MM.1S (cell line): Measurements from ENCODE around the gene DCTN1.

Source experiments
- DNase-seq: peaks from one replicate; pipeline ENCODE4 v3.0.0-alpha.2; 2015
- H2AFZ ChIP-seq: fragments of 300-600 bp; sonication (generic); 2 replicates; pipeline ENCODE4 v1.6.0; 2016; ENCODE audit warnings: antibody characterized with exemption, low read length
- H3F3A ChIP-seq: fragments of 300-600 bp; sonication (generic); 2 replicates; pipeline ENCODE4 v1.6.1; 2016; ENCODE audit warnings: mild to moderate bottlenecking, antibody characterized with exemption, low read length, moderate library complexity, mixed read lengths; ENCODE audit not compliant: insufficient read depth
- H3K27ac ChIP-seq: fragments of 300-600 bp; sonication (generic); 2 replicates; pipeline ENCODE4 v1.5.1; 2016; ENCODE audit warnings: mild to moderate bottlenecking, low read length
- H3K27me3 ChIP-seq: fragments of 300-600 bp; sonication (generic); replicated peaks from 2 replicates; pipeline ENCODE4 v1.6.0; 2016; ENCODE audit warnings: low read length; ENCODE audit not compliant: insufficient read depth
- H3K36me3 ChIP-seq: fragments of 300-600 bp; sonication (generic); replicated peaks from 2 replicates; pipeline ENCODE4 v1.6.1; 2016; ENCODE audit warnings: mild to moderate bottlenecking, low read length, mixed read lengths; ENCODE audit not compliant: insufficient read depth
- H3K4me1 ChIP-seq: fragments of 300-600 bp; sonication (generic); 2 replicates; pipeline ENCODE4 v1.6.1; 2016; ENCODE audit warnings: low read length, mixed read lengths
- H3K4me2 ChIP-seq: fragments of 300-600 bp; sonication (generic); 2 replicates; pipeline ENCODE4 v1.6.0; 2016; ENCODE audit warnings: low read depth, low read length
- H3K4me3 ChIP-seq: fragments of 300-600 bp; sonication (generic); 2 replicates; pipeline ENCODE4 v1.5.1; 2016; ENCODE audit warnings: low read length, mixed read lengths
- H3K79me2 ChIP-seq: fragments of 300-600 bp; sonication (generic); 2 replicates; pipeline ENCODE4 v1.6.1; 2016; ENCODE audit warnings: mixed run types, low read length, mixed read lengths
- H3K9ac ChIP-seq: fragments of 300-600 bp; sonication (generic); 2 replicates; pipeline ENCODE4 v1.6.1; 2016; ENCODE audit warnings: low read length, mixed read lengths
- H3K9me2 ChIP-seq: fragments of 300-600 bp; sonication (generic); replicated peaks from 2 replicates; pipeline ENCODE4 v1.6.1; 2016; ENCODE audit warnings: mild to moderate bottlenecking, low read length, mixed read lengths; ENCODE audit not compliant: insufficient read depth
- H3K9me3 ChIP-seq: fragments of 300-600 bp; sonication (generic); replicated peaks from 2 replicates; pipeline ENCODE4 v1.6.1; 2016; ENCODE audit warnings: mild to moderate bottlenecking, low read length, mixed read lengths; ENCODE audit not compliant: insufficient read depth
- H4K20me1 ChIP-seq: fragments of 300-600 bp; sonication (generic); 2 replicates; pipeline ENCODE4 v1.6.1; 2016; ENCODE audit warnings: mild to moderate bottlenecking, low read length, moderate library complexity, mixed read lengths; ENCODE audit not compliant: insufficient read depth
- EZH2 ChIP-seq: fragments of 300-600 bp; sonication (generic); optimal IDR thresholded peaks from 2 replicates; pipeline ENCODE3; 2017; ENCODE audit warnings: low read depth, mild to moderate bottlenecking, antibody characterized with exemption, low read length, mixed read lengths
- EZH2phosphoT487 ChIP-seq: fragments of 300-600 bp; sonication (generic); IDR thresholded peaks from 2 replicates; pipeline ENCODE4 v1.6.1; 2018; ENCODE audit warnings: antibody characterized with exemption, low read length
- TF ChIP-seq, protein P1 (sequence below): fragments of 300-600 bp; sonication (generic); IDR thresholded peaks from 2 replicates; pipeline ENCODE4 v1.5.1; 2016; ENCODE audit warnings: antibody characterized with exemption, low read length, mixed read lengths

The DCTN1 gene

DNA sequence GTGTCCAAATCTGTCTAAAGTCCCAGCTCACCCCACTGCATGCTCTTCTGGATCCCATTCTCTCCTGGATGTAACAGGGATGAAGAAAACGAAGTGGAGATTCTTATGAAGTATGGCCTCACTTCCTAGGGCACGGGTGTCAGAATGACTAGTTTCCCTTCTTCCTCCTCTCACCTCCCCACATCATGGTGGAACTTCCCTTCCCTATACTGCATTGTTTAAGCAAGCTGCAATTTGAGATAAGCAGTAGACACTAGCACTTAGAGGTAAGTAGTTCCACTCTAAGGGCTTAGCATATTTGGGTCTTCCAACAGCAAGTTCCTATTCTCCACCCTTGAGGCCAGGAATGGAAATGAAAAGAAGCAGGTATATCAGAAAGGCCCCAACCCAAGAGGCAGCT lies 66.6 kb downstream of the DCTN1 start:
- H3K27ac ChIP-seq = no peak overlapping the region
- H3K36me3 ChIP-seq = no peaks in the 10 kb centered on the region
- H3K9me2 ChIP-seq = no peaks in the 10 kb centered on the region
- no peak overlapping the region for H2AFZ ChIP-seq
- H3K4me1 ChIP-seq = no peaks in the 10 kb centered on the region
- DNase-seq = no peak
- no peaks in the 10 kb centered on the region for H3K27me3 ChIP-seq
- H3F3A ChIP-seq = no peaks in the 10 kb centered on the region
- H3K4me2 ChIP-seq = no peak overlapping the region
- H4K20me1 ChIP-seq = no peaks in the 10 kb centered on the region
- H3K79me2 ChIP-seq = no peaks in the 10 kb centered on the region
- no peak overlapping the region for H3K9ac ChIP-seq
- TF ChIP-seq, protein P1, sequence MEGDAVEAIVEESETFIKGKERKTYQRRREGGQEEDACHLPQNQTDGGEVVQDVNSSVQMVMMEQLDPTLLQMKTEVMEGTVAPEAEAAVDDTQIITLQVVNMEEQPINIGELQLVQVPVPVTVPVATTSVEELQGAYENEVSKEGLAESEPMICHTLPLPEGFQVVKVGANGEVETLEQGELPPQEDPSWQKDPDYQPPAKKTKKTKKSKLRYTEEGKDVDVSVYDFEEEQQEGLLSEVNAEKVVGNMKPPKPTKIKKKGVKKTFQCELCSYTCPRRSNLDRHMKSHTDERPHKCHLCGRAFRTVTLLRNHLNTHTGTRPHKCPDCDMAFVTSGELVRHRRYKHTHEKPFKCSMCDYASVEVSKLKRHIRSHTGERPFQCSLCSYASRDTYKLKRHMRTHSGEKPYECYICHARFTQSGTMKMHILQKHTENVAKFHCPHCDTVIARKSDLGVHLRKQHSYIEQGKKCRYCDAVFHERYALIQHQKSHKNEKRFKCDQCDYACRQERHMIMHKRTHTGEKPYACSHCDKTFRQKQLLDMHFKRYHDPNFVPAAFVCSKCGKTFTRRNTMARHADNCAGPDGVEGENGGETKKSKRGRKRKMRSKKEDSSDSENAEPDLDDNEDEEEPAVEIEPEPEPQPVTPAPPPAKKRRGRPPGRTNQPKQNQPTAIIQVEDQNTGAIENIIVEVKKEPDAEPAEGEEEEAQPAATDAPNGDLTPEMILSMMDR = no peak
- TF ChIP-seq EZH2 = no peak
- TF ChIP-seq EZH2phosphoT487 = no peak
- no peaks in the 10 kb centered on the region for H3K9me3 ChIP-seq
- H3K4me3 ChIP-seq = no peak overlapping the region

DNA sequence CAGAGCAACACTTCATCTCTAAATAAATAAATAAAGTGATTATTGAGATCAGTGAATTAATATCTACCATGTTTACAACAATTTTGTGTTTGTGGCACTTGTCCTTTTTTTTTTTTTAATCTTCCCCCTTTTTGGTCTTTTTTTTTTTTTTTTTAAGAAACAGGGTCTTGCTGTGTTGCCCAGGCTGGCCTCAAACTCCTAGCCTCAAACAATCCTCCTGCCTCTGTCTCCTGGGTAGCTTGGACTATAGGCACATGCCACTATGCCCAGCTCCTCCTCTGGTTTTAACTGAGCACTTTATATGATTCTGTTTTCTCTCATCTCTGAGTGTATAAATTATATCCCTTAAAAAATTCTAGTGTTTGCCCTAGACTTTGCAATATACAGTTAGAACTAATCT lies 67.2 kb downstream of the DCTN1 start:
- Histone ChIP-seq H2AFZ (no peak overlapping the region), H3K9me3 (no peaks in the 10 kb centered on the region), H3K4me3 (no peak overlapping the region), H3K4me2 (no peak overlapping the region), H3K36me3 (no peaks in the 10 kb centered on the region), H3K27ac (no peak overlapping the region), H3K9me2 (no peaks in the 10 kb centered on the region), H3K27me3 (no peaks in the 10 kb centered on the region), H3K9ac (no peak overlapping the region), H3K79me2 (no peaks in the 10 kb centered on the region), H3K4me1 (no peaks in the 10 kb centered on the region), H4K20me1 (no peaks in the 10 kb centered on the region), H3F3A (no peaks in the 10 kb centered on the region)
- no peak for DNase-seq
- no peak for TF ChIP-seq EZH2
- TF ChIP-seq, protein P1 = no peak
- TF ChIP-seq EZH2phosphoT487 = no peak
